Measurements from ENCODE around the gene NLRP2B. TPM values are rescaled to one million over a fixed set of nuclear protein-coding genes. Genes with fewer than 3 reads are reported as not detected.

The NLRP2B gene
- total RNA-seq, 1 experiment from 2014 or later: not detected

DNA sequence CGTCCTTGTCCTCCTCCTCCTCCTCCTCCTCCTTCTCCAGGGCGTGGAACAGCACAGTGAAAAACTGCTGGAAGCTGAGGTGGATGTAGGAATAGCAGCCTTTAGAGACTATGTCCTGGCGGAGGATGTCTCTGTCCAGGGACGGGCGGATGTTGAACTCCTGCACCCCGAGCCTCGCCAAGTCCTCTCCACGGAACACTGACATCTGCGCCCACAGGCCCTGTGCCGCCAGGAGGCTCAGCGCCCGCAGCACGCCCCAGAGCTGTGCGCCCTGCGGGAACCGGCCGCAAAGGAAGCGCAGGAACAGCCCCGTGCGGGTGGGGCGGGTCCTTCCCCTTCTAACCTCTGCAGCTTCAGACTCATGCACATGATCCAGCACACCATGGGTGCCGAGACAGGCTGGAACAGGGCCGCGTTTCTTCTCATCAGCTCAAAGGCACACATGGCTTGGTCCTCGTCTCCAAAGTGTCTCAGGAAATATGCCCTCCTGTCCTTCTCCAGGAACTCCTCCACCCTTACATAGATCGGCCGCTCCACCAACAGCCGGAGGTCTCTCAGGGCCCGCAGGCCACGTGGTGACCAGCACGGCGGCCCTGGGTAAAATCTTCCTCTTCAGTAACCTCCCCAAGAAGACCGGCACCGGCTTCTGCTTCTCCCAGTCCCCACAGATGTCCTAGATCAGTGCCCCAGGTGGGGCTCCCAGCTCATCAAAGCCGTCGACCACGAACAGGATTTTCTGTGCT is 1.2 kb downstream of the NLRP2B start:
- no peak overlapping the region for H3K27ac ChIP-seq
- H3K27me3 ChIP-seq (ENCODE audit: insufficient read depth, low read depth): peaks cover 13% of the 10 kb centered on the region; the same call in 1 of the 2 replicates
- H2AFZ ChIP-seq: no peak overlapping the region
- POLR2A ChIA-PET (ENCODE audit: unreplicated experiment): no interaction called here
- no peak overlapping the region for H3K4me2 ChIP-seq
- CTCF ChIA-PET: no interaction called here
- no peaks in the 10 kb centered on the region for H3K9me2 ChIP-seq (ENCODE audit: insufficient read depth)
- H3K4me3 ChIP-seq: no peak overlapping the region
- no peaks in the 10 kb centered on the region for H3K4me1 ChIP-seq (replicated peaks; ENCODE audit: insufficient read depth)
- no peaks in the 10 kb centered on the region for H3K79me2 ChIP-seq (ENCODE audit: low read depth)
- BruUV-seq (replicated peaks): no TSS peak
- TF ChIP-seq, protein P1, sequence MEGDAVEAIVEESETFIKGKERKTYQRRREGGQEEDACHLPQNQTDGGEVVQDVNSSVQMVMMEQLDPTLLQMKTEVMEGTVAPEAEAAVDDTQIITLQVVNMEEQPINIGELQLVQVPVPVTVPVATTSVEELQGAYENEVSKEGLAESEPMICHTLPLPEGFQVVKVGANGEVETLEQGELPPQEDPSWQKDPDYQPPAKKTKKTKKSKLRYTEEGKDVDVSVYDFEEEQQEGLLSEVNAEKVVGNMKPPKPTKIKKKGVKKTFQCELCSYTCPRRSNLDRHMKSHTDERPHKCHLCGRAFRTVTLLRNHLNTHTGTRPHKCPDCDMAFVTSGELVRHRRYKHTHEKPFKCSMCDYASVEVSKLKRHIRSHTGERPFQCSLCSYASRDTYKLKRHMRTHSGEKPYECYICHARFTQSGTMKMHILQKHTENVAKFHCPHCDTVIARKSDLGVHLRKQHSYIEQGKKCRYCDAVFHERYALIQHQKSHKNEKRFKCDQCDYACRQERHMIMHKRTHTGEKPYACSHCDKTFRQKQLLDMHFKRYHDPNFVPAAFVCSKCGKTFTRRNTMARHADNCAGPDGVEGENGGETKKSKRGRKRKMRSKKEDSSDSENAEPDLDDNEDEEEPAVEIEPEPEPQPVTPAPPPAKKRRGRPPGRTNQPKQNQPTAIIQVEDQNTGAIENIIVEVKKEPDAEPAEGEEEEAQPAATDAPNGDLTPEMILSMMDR (conservative IDR thresholded peaks at IDR 0.05): no peak
- no peak for TF ChIP-seq EZH2 (IDR thresholded peaks at IDR 0.05; ENCODE audit: low read depth)
- no peaks in the 10 kb centered on the region for H3K9me3 ChIP-seq (ENCODE audit: insufficient read depth, low read depth)
- no peak for DNase-seq
- H3K36me3 ChIP-seq (ENCODE audit: low read depth): no peaks in the 10 kb centered on the region
- H4K20me1 ChIP-seq (ENCODE audit: insufficient read depth): no peaks in the 10 kb centered on the region
- H3F3A ChIP-seq (ENCODE audit: insufficient read depth, low read depth): no peaks in the 10 kb centered on the region
- intact Hi-C loops (cut with micrococcal nuclease; ENCODE audit: unreplicated experiment): no loop called here

DNA sequence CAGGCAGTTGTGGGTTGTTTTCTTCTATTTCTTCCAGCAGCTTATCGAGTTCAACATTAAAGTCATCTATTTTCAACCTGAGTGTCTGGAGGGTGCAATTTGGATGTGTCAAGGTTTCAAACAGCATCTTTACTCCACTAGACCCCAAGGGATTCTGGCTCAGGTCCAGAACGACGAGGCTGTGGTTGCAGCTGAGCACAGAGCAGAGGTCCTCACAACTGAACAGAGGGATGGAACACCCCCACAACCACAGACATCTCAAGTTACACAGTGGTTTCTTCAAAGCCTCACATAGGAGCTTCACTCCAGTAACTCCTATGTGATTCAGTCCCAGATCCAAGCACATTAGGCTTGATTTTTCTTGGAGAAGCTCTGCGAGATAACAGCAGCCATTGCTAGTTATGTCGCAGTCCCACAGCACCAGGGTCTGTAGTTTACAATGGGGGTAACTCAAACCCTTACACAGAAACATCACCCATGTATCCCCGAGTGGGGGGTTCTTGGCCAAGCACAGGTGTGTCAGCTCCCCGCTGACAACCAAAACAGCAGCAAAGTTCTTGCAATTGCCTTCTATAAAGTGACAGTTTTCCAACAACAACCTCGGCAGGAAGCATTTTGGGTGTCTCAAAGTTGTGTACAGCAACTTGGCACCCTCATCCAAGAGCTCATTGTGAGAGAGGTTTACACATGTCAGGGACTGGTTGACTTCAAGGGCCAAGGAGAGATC is 2.8 kb downstream of the NLRP2B start:
- TF ChIP-seq EZH2 (IDR thresholded peaks at IDR 0.05; ENCODE audit: low read depth): no peak
- TF ChIP-seq, protein P1 (conservative IDR thresholded peaks at IDR 0.05): no peak

DNA sequence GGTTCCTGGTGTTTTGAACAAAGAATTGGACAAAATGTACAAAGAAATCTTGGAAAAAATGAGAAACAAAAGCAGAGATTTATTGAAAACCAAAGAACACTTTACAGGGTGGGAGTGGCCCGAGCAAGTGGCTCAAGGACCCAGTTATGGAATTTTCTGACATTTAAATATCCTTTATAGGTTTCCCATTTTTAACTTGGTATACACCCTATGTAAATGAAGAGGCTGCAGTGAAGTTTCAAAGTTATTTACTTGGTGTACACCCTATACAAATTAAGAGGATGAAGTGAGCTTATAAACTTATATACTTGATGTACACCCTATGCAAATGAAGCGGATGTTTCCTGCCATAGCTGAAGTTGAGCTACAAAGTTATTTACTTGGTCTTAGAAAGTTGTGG is 4.7 kb downstream of the NLRP2B start:
- no peak overlapping the region for H3K4me3 ChIP-seq
- no TSS peak for BruUV-seq (replicated peaks)
- no peak overlapping the region for H2AFZ ChIP-seq
- no peaks in the 10 kb centered on the region for H4K20me1 ChIP-seq (ENCODE audit: insufficient read depth)
- H3K4me1 ChIP-seq (replicated peaks; ENCODE audit: insufficient read depth): no peaks in the 10 kb centered on the region
- no peaks in the 10 kb centered on the region for H3K36me3 ChIP-seq (ENCODE audit: low read depth)
- no peaks in the 10 kb centered on the region for H3K9me2 ChIP-seq (ENCODE audit: insufficient read depth)
- H3K79me2 ChIP-seq (ENCODE audit: low read depth): no peaks in the 10 kb centered on the region
- no peaks in the 10 kb centered on the region for H3K9me3 ChIP-seq (ENCODE audit: insufficient read depth, low read depth)
- no peak for DNase-seq
- TF ChIP-seq EZH2 (IDR thresholded peaks at IDR 0.05; ENCODE audit: low read depth): no peak
- TF ChIP-seq, protein P1 (conservative IDR thresholded peaks at IDR 0.05): no peak
- intact Hi-C loops (cut with micrococcal nuclease; ENCODE audit: unreplicated experiment): no loop called here
- CTCF ChIA-PET: no interaction called here
- H3K27me3 ChIP-seq (ENCODE audit: insufficient read depth, low read depth): peaks cover 13% of the 10 kb centered on the region; the same call in 1 of the 2 replicates
- H3F3A ChIP-seq (ENCODE audit: insufficient read depth, low read depth): no peaks in the 10 kb centered on the region
- POLR2A ChIA-PET (ENCODE audit: unreplicated experiment): no interaction called here
- no peak overlapping the region for H3K4me2 ChIP-seq
- H3K27ac ChIP-seq: no peak overlapping the region

More for the DNA sequence above, 2.8 kb downstream of the NLRP2B start:
- Histone ChIP-seq H3K27ac (no peak overlapping the region), H4K20me1 (ENCODE audit: insufficient read depth) (no peaks in the 10 kb centered on the region), H3K79me2 (ENCODE audit: low read depth) (no peaks in the 10 kb centered on the region), H3F3A (ENCODE audit: insufficient read depth, low read depth) (no peaks in the 10 kb centered on the region), H2AFZ (no peak overlapping the region), H3K4me1 (replicated peaks; ENCODE audit: insufficient read depth) (no peaks in the 10 kb centered on the region), H3K4me3 (no peak overlapping the region), H3K9me2 (ENCODE audit: insufficient read depth) (no peaks in the 10 kb centered on the region), H3K36me3 (ENCODE audit: low read depth) (no peaks in the 10 kb centered on the region), H3K4me2 (no peak overlapping the region), H3K9me3 (ENCODE audit: insufficient read depth, low read depth) (no peaks in the 10 kb centered on the region), H3K27me3 (ENCODE audit: insufficient read depth, low read depth) (peaks cover 13% of the 10 kb centered on the region; the same call in 1 of the 2 replicates)
- POLR2A ChIA-PET (ENCODE audit: unreplicated experiment): no interaction called here
- BruUV-seq (replicated peaks): no TSS peak
- intact Hi-C loops (cut with micrococcal nuclease; ENCODE audit: unreplicated experiment): no loop called here
- no peak for DNase-seq
- CTCF ChIA-PET: no interaction called here

Data from PC-9 (cell line).